T-helper 22 cell (primary cell): ENCODE measurements around the gene HIVEP3.
A peak's percentile ranks its signal among the peaks of the same experiment; 100 is the strongest.

Source experiments
- DNase-seq: peaks from one replicate; pipeline ENCODE4 v3.0.0-alpha.2; 2020; ENCODE audit warnings: low read depth

Gene HIVEP3

GRCh38 chr1:41582004-41582325 is 336.8 kb downstream of the HIVEP3 start:
- DNase-seq, result no peak

DNA sequence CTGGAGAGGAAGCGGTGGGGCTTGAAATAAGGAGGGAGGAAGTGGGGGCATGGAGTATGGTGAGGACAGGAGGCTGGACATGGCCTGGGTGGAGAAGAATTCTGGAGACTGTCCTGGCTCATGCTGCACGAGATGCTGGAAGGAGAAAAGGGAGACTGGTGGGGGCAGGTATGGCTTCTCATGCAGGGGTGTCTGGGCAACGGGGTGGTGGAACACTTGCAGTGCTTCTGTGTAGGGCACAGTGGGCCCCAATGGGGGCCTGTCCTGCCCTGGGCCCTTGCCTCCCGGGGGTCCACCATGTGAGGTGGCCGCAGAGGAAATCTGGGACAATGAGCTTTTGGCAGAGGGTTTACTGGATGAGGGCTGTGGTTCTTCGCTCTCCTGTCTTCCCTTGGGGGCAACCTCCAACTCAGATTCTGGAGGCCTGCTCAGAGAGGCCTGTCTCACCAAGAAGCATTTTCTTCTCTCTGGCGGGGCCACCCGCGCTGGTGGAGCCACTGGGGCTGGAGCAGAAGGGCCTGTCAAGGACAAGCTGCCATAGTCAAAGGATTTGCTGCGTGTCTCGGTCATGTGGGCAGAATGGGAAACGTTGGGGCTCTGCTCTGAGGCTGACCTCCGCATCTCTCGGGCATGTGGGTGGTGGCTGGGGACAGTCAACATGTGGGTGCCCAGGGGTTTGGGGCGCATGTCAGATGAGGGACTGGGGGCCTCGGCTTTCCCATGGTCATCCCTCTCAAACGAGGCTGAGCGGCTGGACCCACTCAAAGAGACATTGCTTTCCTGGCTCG is 337.3 kb downstream of the HIVEP3 start:
- DNase-seq, result no peak

- no peak for DNase-seq
These were observed 338.1 kb downstream of the HIVEP3 start for GRCh38 chr1:41580520-41581172.

DNA sequence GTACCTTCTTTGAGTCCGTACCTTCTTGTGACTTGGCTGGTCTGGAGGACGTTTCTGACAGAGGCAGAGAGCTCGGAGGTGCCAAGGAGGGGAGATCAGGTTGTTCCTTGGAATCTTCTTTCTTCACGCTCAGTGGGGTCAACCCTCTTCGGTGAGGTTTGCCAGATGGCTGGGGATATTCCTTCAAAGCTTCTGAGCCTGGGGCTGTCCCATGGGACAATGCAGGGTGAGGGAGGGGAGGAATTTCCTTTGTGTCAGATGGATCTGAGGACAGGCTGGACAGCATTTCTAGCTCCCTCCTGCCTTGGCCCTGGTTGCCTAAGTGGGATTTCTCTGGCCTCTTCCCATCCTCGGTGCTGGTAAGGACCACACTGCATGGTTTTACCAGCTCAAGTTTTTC is 338.7 kb downstream of the HIVEP3 start:
- no peak for DNase-seq

GRCh38 chr1:41578712-41579335 is 339.9 kb downstream of the HIVEP3 start:
- DNase-seq, result no peak

- no peak for DNase-seq
These were observed 342.1 kb downstream of the HIVEP3 start for GRCh38 chr1:41576620-41577019.

GRCh38 chr1:41576206-41576605 is 342.5 kb downstream of the HIVEP3 start:
- no peak for DNase-seq

DNA sequence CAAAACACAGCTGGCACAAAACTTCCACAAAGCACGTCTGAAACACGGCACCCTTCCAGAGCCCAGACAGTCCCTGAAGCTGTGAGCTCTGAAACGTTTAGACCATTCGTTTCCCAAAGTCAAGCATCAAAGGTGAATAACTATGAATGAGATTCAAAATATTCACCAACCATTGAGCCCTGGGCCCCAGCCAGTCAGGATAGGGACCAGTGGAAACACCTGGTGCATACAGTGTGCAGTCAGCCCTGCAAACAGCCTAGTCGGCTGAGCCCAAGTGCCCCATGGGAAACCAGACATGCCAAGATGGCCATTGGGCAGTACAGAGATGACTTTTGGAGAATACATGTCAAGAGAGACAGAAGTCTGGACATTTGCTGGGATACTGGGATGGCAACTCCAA is 343.9 kb downstream of the HIVEP3 start:
- DNase-seq, result no peak

GRCh38 chr1:41573785-41574713 is 344.7 kb downstream of the HIVEP3 start:
- DNase-seq, result peak; percentile 33

GRCh38 chr1:41573194-41573593 is 345.5 kb downstream of the HIVEP3 start:
- DNase-seq, result no peak

GRCh38 chr1:41572224-41572623 is 346.5 kb downstream of the HIVEP3 start:
- no peak for DNase-seq

GRCh38 chr1:41571041-41571440 is 347.7 kb downstream of the HIVEP3 start:
- DNase-seq, result no peak

- DNase-seq, result no peak
These were observed 350.5 kb downstream of the HIVEP3 start for GRCh38 chr1:41568204-41568603.

DNA sequence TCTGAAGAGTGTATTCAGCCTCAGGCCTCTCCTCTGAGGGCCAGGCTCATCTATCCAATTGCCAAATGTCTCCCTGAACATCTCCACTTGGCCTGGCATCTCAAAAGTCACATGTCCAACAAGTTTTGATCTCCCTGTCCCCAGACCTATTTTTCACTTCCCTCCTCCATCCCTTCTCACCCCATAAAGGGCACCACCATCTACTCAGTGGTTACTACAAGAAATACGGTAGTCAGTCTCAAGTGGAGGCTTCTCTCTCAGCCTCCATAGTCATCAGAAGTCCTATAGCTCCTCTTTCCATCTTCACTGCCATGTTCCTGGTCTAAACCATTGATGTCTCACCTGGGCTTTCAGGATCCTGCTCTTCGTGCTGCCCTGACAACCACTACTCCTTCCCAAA is 351.8 kb downstream of the HIVEP3 start:
- DNase-seq, result no peak

GRCh38 chr1:41566274-41566885 is 352.3 kb downstream of the HIVEP3 start:
- DNase-seq, result no peak

DNA sequence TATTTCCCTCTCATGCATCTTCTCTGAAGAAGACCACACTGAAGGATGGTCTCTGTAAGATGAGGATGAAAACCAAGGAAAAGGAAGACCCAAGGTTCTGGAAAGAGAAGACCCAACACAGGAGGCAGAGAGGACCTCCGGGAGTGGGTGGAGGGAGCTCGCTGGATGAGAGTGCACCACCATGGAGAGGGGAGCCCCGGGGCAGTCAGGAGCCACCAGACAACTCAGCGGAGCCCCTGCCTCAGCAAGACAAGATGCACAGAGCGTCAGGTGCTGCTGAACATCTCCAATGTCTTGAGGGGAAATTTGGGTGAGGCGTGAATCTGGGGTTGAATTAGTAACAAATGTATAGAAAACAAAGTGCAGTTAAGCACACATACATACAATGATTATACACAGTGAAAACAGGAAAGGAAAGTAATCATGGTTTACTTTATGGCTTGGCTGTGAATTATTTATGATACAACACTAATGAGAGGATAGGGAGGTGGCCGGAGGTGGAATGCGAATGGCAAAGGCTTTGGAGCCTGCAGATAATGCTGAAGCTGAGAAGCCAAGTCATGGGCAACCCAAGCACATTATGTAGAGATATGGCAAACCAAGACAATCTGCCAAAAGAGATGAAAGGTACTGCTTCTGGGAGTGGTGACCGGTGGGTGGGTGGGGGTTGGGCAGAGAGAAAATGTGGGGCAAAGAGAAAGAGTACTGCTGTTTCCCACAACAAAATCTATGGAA is 353.8 kb downstream of the HIVEP3 start:
- DNase-seq, result no peak

DNA sequence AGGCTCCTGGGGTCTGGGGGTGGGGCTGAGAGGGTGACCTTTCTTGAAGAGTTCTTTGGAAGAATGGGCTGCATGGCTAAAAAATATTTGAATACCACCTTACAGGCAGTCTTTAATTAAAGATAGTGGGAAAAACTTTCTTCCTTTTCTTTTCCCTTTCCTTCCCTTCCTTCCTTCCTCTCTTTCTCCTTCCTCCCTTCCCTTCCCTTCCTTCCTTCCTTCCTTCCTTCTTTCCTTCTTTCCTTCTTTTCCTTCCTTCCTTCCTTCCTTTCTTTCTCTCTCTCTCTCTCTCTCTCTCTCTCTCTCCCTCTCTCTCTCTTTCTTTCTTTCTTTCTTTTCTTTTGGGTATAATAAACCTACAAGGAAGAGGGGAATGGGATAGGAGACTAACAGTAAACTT is 356.4 kb downstream of the HIVEP3 start:
- no peak for DNase-seq

- no peak for DNase-seq
These were observed 357.8 kb downstream of the HIVEP3 start for GRCh38 chr1:41560931-41561330.

DNA sequence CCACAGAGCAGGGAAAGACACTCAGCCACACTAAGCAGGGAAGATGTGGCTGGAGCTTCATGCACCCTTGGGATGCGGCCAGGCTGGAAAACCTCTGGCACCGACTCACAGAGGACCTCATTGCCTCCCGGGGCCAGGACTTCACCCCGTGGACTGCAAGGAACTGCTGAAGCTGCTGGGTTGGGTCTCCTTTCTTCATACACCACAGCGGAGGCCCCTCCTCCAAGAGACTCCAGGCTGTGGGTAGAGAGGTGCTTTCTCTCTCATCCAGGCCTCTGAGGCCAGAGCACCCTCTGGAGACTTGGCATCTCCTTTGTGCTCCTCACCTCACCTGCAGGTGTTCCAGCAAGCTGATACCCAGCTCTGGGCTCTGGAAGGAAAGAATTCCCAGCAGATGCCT is 358.2 kb downstream of the HIVEP3 start:
- no peak for DNase-seq

DNA sequence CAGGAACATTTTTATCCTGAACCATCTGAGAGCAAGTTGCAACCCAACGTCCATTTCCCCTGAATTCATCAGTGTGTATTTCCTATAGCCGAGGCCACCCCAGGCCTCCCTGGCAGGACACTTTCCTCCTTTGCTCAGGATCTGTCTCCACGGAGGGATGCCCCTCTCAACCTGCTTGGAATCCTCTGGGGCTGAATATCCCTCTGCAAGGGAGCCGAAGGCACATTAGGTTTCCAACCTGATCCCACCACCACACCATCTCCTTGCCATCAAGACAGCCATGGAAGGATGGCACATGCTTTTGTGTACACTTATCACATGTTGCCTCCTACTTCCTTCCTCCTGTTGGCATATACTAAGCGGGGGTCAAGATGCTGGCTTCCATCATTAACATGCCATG is 359.4 kb downstream of the HIVEP3 start:
- DNase-seq, result no peak

GRCh38 chr1:41558761-41559171 is 360.0 kb downstream of the HIVEP3 start:
- no peak for DNase-seq
